22Rv1 (cell line): ENCODE results near the gene HEBP2.

ENCODE experiments used
- ZFX ChIP-seq: fragments of 450-650 bp; IDR thresholded peaks from 2 replicates; pipeline ENCODE4 v1.6.1; 2017; ENCODE audit warnings: antibody characterized with exemption, borderline replicate concordance
- TF ChIP-seq, protein P1 (sequence below): fragments of 450-650 bp; IDR thresholded peaks from 2 replicates; pipeline ENCODE4 v1.5.1; 2017; ENCODE audit warnings: mild to moderate bottlenecking

DNA sequence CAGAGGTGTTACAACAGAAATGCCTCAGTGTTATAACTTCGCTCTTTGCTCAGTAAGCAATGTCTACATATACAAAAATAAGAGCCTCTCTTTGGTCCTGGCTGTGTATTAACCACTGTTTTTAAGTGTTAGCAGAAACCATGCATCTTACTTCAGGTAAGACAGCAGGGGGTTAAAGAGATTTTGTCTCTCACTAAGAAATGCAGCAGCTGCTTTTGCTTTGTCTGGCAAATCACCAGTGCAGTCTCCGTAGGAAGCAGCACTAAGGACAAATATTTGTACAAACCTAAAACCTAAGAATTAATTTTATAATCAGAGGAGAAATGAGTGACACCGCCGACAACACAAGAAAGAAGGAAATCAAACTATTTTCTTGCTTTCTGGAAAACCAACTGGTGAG lies 25.6 kb upstream of the HEBP2 start:
- TF ChIP-seq, protein P1, sequence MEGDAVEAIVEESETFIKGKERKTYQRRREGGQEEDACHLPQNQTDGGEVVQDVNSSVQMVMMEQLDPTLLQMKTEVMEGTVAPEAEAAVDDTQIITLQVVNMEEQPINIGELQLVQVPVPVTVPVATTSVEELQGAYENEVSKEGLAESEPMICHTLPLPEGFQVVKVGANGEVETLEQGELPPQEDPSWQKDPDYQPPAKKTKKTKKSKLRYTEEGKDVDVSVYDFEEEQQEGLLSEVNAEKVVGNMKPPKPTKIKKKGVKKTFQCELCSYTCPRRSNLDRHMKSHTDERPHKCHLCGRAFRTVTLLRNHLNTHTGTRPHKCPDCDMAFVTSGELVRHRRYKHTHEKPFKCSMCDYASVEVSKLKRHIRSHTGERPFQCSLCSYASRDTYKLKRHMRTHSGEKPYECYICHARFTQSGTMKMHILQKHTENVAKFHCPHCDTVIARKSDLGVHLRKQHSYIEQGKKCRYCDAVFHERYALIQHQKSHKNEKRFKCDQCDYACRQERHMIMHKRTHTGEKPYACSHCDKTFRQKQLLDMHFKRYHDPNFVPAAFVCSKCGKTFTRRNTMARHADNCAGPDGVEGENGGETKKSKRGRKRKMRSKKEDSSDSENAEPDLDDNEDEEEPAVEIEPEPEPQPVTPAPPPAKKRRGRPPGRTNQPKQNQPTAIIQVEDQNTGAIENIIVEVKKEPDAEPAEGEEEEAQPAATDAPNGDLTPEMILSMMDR, result no peak
- TF ChIP-seq ZFX, result no peak
